SK-N-SH treated with all-trans-retinoic acid at 6 μM for 48 hours (cell line): ENCODE measurements around the gene LRRC56.

Experiments used
- TOX ChIP-seq: fragments of 250-450 bp; sonication (Bioruptor Pico); IDR thresholded peaks from 2 replicates; pipeline ENCODE4 v1.8.0; 2021; ENCODE audit warnings: mild to moderate bottlenecking, moderate library complexity, borderline replicate concordance
- ZNF565 ChIP-seq: fragments of 450-650 bp; formaldehyde crosslinking; conservative IDR thresholded peaks from 2 replicates; pipeline ENCODE4 v1.5.0; 2020; ENCODE audit warnings: low read depth, mild to moderate bottlenecking, moderate library complexity
- TF ChIP-seq, protein P1 (sequence below): fragments of 250-450 bp; sonication (Bioruptor Pico); IDR thresholded peaks from 2 replicates; pipeline ENCODE4 v1.5.1; 2021; ENCODE audit warnings: mild to moderate bottlenecking, moderate library complexity

DNA sequence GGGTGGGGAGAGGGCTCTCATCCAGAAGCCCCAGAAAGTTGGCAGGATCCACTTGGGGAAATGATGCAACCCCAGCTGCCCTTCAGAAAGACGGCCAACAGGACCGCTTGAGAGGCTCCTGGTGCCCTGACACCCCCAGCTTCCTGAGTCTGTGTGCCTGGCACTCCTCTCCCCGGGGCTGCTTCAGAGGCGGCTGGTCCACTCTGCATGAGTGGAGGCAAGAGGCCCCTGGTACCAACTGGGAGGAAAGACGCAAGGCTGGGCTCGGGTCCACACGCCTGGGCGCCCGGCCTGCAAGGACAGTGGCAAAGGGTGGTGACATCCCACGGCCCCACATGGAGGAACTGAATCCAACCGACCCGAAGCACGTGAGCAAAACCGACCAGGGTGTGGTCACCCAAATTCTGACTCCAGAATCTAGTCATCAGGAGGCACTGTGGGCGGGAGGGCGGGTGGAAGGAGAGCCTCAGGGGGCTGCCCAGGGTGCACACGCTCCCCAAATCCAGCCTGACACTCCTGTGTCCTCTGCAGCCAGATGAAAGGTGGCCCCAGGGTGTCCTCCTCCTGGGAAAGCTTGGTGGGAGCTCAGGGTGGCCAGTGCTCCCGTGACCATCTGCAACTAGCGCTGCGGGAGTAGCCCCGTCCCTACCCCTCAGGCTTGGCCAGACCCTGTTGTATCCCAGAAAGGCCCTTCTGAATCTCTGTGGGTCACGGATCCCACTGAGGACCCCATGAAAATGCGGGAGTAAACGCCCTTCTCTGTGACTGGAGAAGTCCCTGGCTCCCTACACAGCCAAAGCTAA is 33.9 kb upstream of the LRRC56 start:
- TF ChIP-seq, protein P1, sequence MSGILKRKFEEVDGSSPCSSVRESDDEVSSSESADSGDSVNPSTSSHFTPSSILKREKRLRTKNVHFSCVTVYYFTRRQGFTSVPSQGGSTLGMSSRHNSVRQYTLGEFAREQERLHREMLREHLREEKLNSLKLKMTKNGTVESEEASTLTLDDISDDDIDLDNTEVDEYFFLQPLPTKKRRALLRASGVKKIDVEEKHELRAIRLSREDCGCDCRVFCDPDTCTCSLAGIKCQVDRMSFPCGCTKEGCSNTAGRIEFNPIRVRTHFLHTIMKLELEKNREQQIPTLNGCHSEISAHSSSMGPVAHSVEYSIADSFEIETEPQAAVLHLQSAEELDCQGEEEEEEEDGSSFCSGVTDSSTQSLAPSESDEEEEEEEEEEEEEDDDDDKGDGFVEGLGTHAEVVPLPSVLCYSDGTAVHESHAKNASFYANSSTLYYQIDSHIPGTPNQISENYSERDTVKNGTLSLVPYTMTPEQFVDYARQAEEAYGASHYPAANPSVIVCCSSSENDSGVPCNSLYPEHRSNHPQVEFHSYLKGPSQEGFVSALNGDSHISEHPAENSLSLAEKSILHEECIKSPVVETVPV (CRISPR knock-in tag) = no peak
- TF ChIP-seq TOX (CRISPR knock-in tag) (no peak), ZNF565 (CRISPR knock-in tag) (no peak)
